Fibroblast of lung (primary cell): ENCODE data around the gene ZNRF4. TPM values are rescaled to one million over a fixed set of nuclear protein-coding genes. Genes with fewer than 3 reads are reported as not detected.

Source experiments
- DNase-seq, 2 donors: peaks; one replicate each; pipeline versions ENCODE4 v3.0.0 to v3.0.0-alpha.2; 2010; ENCODE audit warnings: low read depth in 2 of 2
- H2AFZ ChIP-seq: 2 replicates; pipeline ENCODE4 v1.5.1; 2012; ENCODE audit warnings: low read length, control low read depth, inconsistent platforms
- H3K27ac ChIP-seq: 2 replicates; pipeline ENCODE4 v1.5.1; 2011; ENCODE audit warnings: low read length, control low read depth; ENCODE audit not compliant: insufficient read depth
- H3K27me3 ChIP-seq: 2 replicates; pipeline ENCODE4 v1.5.1; 2011; ENCODE audit warnings: mild to moderate bottlenecking, low read length; ENCODE audit not compliant: control insufficient read depth, insufficient read depth
- H3K36me3 ChIP-seq: 2 replicates; pipeline ENCODE4 v1.5.1; 2011; ENCODE audit warnings: low read length; ENCODE audit not compliant: control insufficient read depth, insufficient read depth
- H3K4me1 ChIP-seq: 2 replicates; pipeline ENCODE4 v1.5.1; 2011; ENCODE audit warnings: low read length; ENCODE audit not compliant: control insufficient read depth, insufficient read depth; ENCODE audit errors: extremely low read depth
- H3K4me2 ChIP-seq: 2 replicates; pipeline ENCODE4 v1.5.1; 2011; ENCODE audit warnings: low read length, control low read depth; ENCODE audit not compliant: insufficient read depth; ENCODE audit errors: extremely low read depth
- H3K4me3 ChIP-seq, 4 experiments: fragments of 200-600 bp in 1 of 4; sonication (generic) in 1 of 4; replicated peaks in 1 of 4; 2 replicates each; pipeline ENCODE4 v1.5.1; 2011 to 2016; ENCODE audit warnings: low read length in 4 of 4, low read depth in 3 of 4, mild to moderate bottlenecking in 3 of 4, control low read depth in 2 of 4, inconsistent platforms in 1 of 4, mixed read lengths in 1 of 4; ENCODE audit not compliant: insufficient read depth in 1 of 4; ENCODE audit errors: control extremely low read depth in 1 of 4
- H3K79me2 ChIP-seq: 2 replicates; pipeline ENCODE4 v1.5.1; 2012; ENCODE audit warnings: mild to moderate bottlenecking, low read length, inconsistent platforms; ENCODE audit not compliant: control insufficient read depth, insufficient read depth
- H3K9ac ChIP-seq: 2 replicates; pipeline ENCODE4 v1.5.1; 2011; ENCODE audit warnings: mild to moderate bottlenecking, low read length, control low read depth; ENCODE audit not compliant: insufficient read depth
- H3K9me3 ChIP-seq: 2 replicates; pipeline ENCODE4 v1.5.1; 2012; ENCODE audit warnings: low read depth, low read length; ENCODE audit not compliant: control insufficient read depth, insufficient read depth
- H4K20me1 ChIP-seq: 2 replicates; pipeline ENCODE4 v1.5.1; 2011; ENCODE audit warnings: low read length; ENCODE audit not compliant: control insufficient read depth, insufficient read depth; ENCODE audit errors: extremely low read depth
- CTCF ChIP-seq, 2 donors: IDR thresholded peaks in 1 of 2; conservative IDR thresholded peaks in 1 of 2; 1 replicate in 1 of 2; 2 replicates in 1 of 2; pipeline ENCODE4 v1.5.1; 2011 to 2012; ENCODE audit warnings: low read length in 2 of 2, control low read depth in 1 of 2, inconsistent platforms in 1 of 2, low read depth in 1 of 2, mild to moderate bottlenecking in 1 of 2
- EZH2 ChIP-seq: IDR thresholded peaks from 2 replicates; pipeline ENCODE4 v1.5.1; 2012; ENCODE audit warnings: low read length, control low read depth, mild to moderate bottlenecking; ENCODE audit errors: missing control alignments
- polyA plus RNA-seq, 2 donors: library from polyadenylated mRNA; depleted of rRNA in 1 of 2; stranded (reverse) in 1 of 2; unstranded in 1 of 2; fragments of >200 nt; gene quantifications; 2 replicates each; pipeline ENCODE4 v1.2.1, GENCODE V29; 2011 to 2012; ENCODE audit warnings: missing spikeins in 1 of 2
- total RNA-seq: library from RNA; depleted of rRNA; stranded (reverse); fragments of >200 nt; gene quantifications from 2 replicates; pipeline ENCODE4 v1.2.1, GENCODE V29; 2014

Gene ZNRF4
- total and polyA plus RNA-seq, 2 donors (not counting 1 experiment from before 2014, with no cell fraction given), result not detected

- Histone ChIP-seq H3K4me3 (no peak overlapping the region), H3K79me2 (no peaks in the 10 kb centered on the region), H3K4me2 (no peak overlapping the region), H4K20me1 (no peaks in the 10 kb centered on the region), H3K36me3 (no peaks in the 10 kb centered on the region), H3K9me3 (no peaks in the 10 kb centered on the region), H3K27ac (no peak overlapping the region), H3K9ac (no peak overlapping the region), H3K27me3 (no peaks in the 10 kb centered on the region), H3K4me1 (peaks cover 11% of the 10 kb centered on the region), H2AFZ (no peak overlapping the region)
- DNase-seq, result peak in 1 of 2 donors; percentile 39
- TF ChIP-seq CTCF (conservative IDR thresholded peaks at IDR 0.05 in 1 of 2, IDR thresholded peaks at IDR 0.05 in 1 of 2; ENCODE audit: low read depth in 1 of 2, low read length in 2 of 2) (no peak), EZH2 (no peak)
Measured at GRCh38 chr19:5434351-5434917, 20.8 kb upstream of the ZNRF4 start.

GRCh38 chr19:5434970-5435641 lies 20.1 kb upstream of the ZNRF4 start:
- no peak overlapping the region for H3K27ac ChIP-seq
- H3K79me2 ChIP-seq, result no peaks in the 10 kb centered on the region
- no peaks in the 10 kb centered on the region for H4K20me1 ChIP-seq
- no peaks in the 10 kb centered on the region for H3K36me3 ChIP-seq
- no peaks in the 10 kb centered on the region for H3K27me3 ChIP-seq
- H3K4me3 ChIP-seq, result no peak overlapping the region
- peak overlapping the region; percentile 35 for H3K4me2 ChIP-seq
- H2AFZ ChIP-seq, result no peak overlapping the region
- no peaks in the 10 kb centered on the region for H3K9me3 ChIP-seq
- no peak overlapping the region for H3K9ac ChIP-seq
- H3K4me1 ChIP-seq, result peaks cover 11% of the 10 kb centered on the region
- DNase-seq, result peak; percentile 39 to 98
- TF ChIP-seq CTCF (conservative IDR thresholded peaks at IDR 0.05 in 1 of 2, IDR thresholded peaks at IDR 0.05 in 1 of 2; ENCODE audit: low read depth in 1 of 2, low read length in 2 of 2) (no peak), EZH2 (no peak)

- no peak overlapping the region for H3K9ac ChIP-seq
- no peaks in the 10 kb centered on the region for H3K79me2 ChIP-seq
- no peak for DNase-seq
- no peak overlapping the region for H3K27ac ChIP-seq
- H2AFZ ChIP-seq, result no peak overlapping the region
- no peaks in the 10 kb centered on the region for H4K20me1 ChIP-seq
- peaks cover 11% of the 10 kb centered on the region for H3K4me1 ChIP-seq
- H3K4me2 ChIP-seq, result peak overlapping the region; percentile 35
- no peak overlapping the region for H3K4me3 ChIP-seq
- no peaks in the 10 kb centered on the region for H3K36me3 ChIP-seq
- TF ChIP-seq CTCF (conservative IDR thresholded peaks at IDR 0.05 in 1 of 2, IDR thresholded peaks at IDR 0.05 in 1 of 2; ENCODE audit: low read depth in 1 of 2, low read length in 2 of 2), result no peak
- no peak for TF ChIP-seq EZH2
- no peaks in the 10 kb centered on the region for H3K9me3 ChIP-seq
- H3K27me3 ChIP-seq, result no peaks in the 10 kb centered on the region
Measured at GRCh38 chr19:5435642-5436017, 19.6 kb upstream of the ZNRF4 start.
